SK-N-SH (cell line): ENCODE results near the gene RALY.

Experiments used
- CTCF ChIP-seq: fragments of 200-600 bp; sonication (generic); IDR thresholded peaks from 2 replicates; pipeline ENCODE4 v1.6.1; 2017; ENCODE audit warnings: antibody characterized with exemption, mild to moderate bottlenecking, moderate library complexity
- MAX ChIP-seq: IDR thresholded peaks from 2 replicates; pipeline ENCODE4 v1.4.0; 2012; ENCODE audit warnings: low read depth
- POLR2AphosphoS5 ChIP-seq: IDR thresholded peaks from 2 replicates; pipeline ENCODE4 v1.6.1; 2012; ENCODE audit warnings: low read depth, low read length
- TEAD4 ChIP-seq: IDR thresholded peaks from 2 replicates; pipeline ENCODE4 v1.4.0; 2012; ENCODE audit warnings: mild to moderate bottlenecking, borderline replicate concordance; ENCODE audit not compliant: insufficient read depth

- no peak for TF ChIP-seq TEAD4
- no peak for TF ChIP-seq CTCF
- no peak for TF ChIP-seq MAX
- no peak for TF ChIP-seq POLR2AphosphoS5
Measured at GRCh38 chr20:34072778-34073177, 79.1 kb downstream of the RALY start.
